GM10266 (cell line): ENCODE measurements around the gene C6orf132.

Experiments used
- DNase-seq: peaks from one replicate; pipeline ENCODE4 v3.0.0; 2012; ENCODE audit errors: extremely low spot score
- CTCF ChIP-seq: IDR thresholded peaks from 2 replicates; pipeline ENCODE4 v1.5.1; 2012; ENCODE audit warnings: mild to moderate bottlenecking, low read depth; ENCODE audit not compliant: control insufficient read depth, insufficient read depth; ENCODE audit errors: missing control alignments

The C6orf132 gene

GRCh38 chr6:42142118-42142835, at the start of gene C6orf132:
C6orf132 (minus strand) TSS chr6:42142620; CDS start chr6:42142444, 176 bp downstream.
- no peak for TF ChIP-seq CTCF
- DNase-seq = peak; percentile 34

GRCh38 chr6:42190554-42191183, 48.2 kb upstream of the C6orf132 start:
- no peak for DNase-seq
- no peak for TF ChIP-seq CTCF

GRCh38 chr6:42188406-42188805, 46.0 kb upstream of the C6orf132 start:
- no peak for DNase-seq
- TF ChIP-seq CTCF = no peak

GRCh38 chr6:42185597-42185996, 43.2 kb upstream of the C6orf132 start:
- TF ChIP-seq CTCF = no peak
- DNase-seq = no peak

GRCh38 chr6:42184475-42184874, 42.1 kb upstream of the C6orf132 start:
- no peak for DNase-seq

GRCh38 chr6:42182101-42182500, 39.7 kb upstream of the C6orf132 start:
- no peak for TF ChIP-seq CTCF
- DNase-seq = no peak

More at GRCh38 chr6:42184475-42184874, 42.1 kb upstream of the C6orf132 start:
- no peak for TF ChIP-seq CTCF

DNA sequence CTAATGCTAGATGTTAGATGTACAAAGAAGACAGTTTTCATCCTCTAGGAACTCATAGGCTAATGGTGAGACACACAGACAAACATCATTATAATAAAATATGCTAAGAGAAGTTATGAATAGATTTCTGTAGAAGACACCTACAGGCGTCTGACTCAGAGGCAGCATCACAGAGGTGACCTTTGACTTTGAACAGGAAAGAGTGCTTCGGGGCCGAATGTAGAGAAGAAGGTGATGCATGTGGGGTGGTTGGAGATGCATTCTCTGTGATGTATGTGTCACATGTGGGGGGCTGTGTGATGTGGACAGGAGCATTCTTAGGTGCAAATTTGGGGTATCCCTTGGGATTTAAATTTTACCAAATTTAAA, 37.5 kb upstream of the C6orf132 start:
- TF ChIP-seq CTCF = no peak
- no peak for DNase-seq
